GM12878 (cell line): Measurements from ENCODE around the gene UBE2E1. TPM values are rescaled to one million over a fixed set of nuclear protein-coding genes. Genes with fewer than 3 reads are reported as not detected.
A peak's percentile ranks its signal among the peaks of the same experiment; 100 is the strongest.

Experiments used
- ASH2L ChIP-seq: fragments of 300-600, 200-600 bp; sonication (generic); IDR thresholded peaks from 2 replicates; pipeline ENCODE4 v1.6.1; 2017; ENCODE audit warnings: low read depth, mild to moderate bottlenecking, borderline replicate concordance
- BCL11A ChIP-seq: IDR thresholded peaks from 2 replicates; pipeline ENCODE4 v1.6.1; 2011; ENCODE audit warnings: low read depth, low read length
- BRCA1 ChIP-seq: IDR thresholded peaks from 2 replicates; pipeline ENCODE4 v1.6.1; 2011; ENCODE audit warnings: low read depth, low read length, improper control_type of control experiment
- CREM ChIP-seq: IDR thresholded peaks from 2 replicates; pipeline ENCODE4 v1.6.1; 2014; ENCODE audit warnings: antibody characterized with exemption, low read depth
- DPF2 ChIP-seq: fragments of 450-650 bp; IDR thresholded peaks from 2 replicates; pipeline ENCODE4 v1.6.1; 2017; ENCODE audit warnings: mild to moderate bottlenecking
- HDAC6 ChIP-seq: fragments of 200-600 bp; sonication (generic); IDR thresholded peaks from one replicate; pipeline ENCODE4 v1.8.0; 2017; ENCODE audit warnings: antibody characterized with exemption; ENCODE audit not compliant: unreplicated experiment
- IKZF1 ChIP-seq: fragments of 450-650 bp; conservative IDR thresholded peaks from 2 replicates; pipeline ENCODE4 v1.6.1; 2017; ENCODE audit warnings: antibody characterized with exemption, mild to moderate bottlenecking
- IKZF2 ChIP-seq, 2 experiments: fragments of 450-650 bp; IDR thresholded peaks; 2 replicates each; pipeline ENCODE4 v1.6.1; 2017; ENCODE audit warnings: mild to moderate bottlenecking in 2 of 2, moderate library complexity in 2 of 2
- IRF4 ChIP-seq: IDR thresholded peaks from 2 replicates; pipeline ENCODE4 v1.6.1; 2011; ENCODE audit warnings: low read depth, low read length
- JUNB ChIP-seq: IDR thresholded peaks from 2 replicates; pipeline ENCODE4 v1.6.1; 2016; ENCODE audit warnings: antibody characterized with exemption, mild to moderate bottlenecking
- MTA2 ChIP-seq: fragments of 450-650 bp; IDR thresholded peaks from 2 replicates; pipeline ENCODE4 v1.6.1; 2016; ENCODE audit warnings: low read depth, mild to moderate bottlenecking, moderate library complexity
- RB1 ChIP-seq: fragments of 450-650 bp; formaldehyde crosslinking; IDR thresholded peaks from 2 replicates; pipeline ENCODE4 v1.6.1; 2017; ENCODE audit warnings: mild to moderate bottlenecking, borderline replicate concordance
- SIX5 ChIP-seq: IDR thresholded peaks from 2 replicates; pipeline ENCODE4 v1.6.1; 2011; ENCODE audit warnings: mild to moderate bottlenecking, low read depth, low read length, moderate library complexity; ENCODE audit not compliant: severe bottlenecking
- TCF12 ChIP-seq: IDR thresholded peaks from 2 replicates; pipeline ENCODE4 v1.6.1; 2011; ENCODE audit warnings: low read depth, mild to moderate bottlenecking, low read length
- YY1 ChIP-seq: IDR thresholded peaks from 2 replicates; pipeline ENCODE4 v1.6.1; 2011; ENCODE audit warnings: low read depth, mild to moderate bottlenecking, low read length
- ZNF217 ChIP-seq: fragments of 450-650 bp; IDR thresholded peaks from 2 replicates; pipeline ENCODE4 v1.6.1; 2017; ENCODE audit warnings: antibody characterized with exemption, mild to moderate bottlenecking
- polyA plus RNA-seq, 11 experiments: library from polyadenylated mRNA; depleted of rRNA in 4 of 11; unstranded in 6 of 11; stranded (reverse) in 5 of 11; fragments of >200 nt; fragmentation: Nextera tagmentation in 4 of 11; fragmentation: Illumina TruSeq in 1 of 11; extraction: Ambion mirVana in 4 of 11; extraction: Trizol in 1 of 11; gene quantifications; 1 replicate in 1 of 11; 2 replicates in 10 of 11; pipeline versions ENCODE4 v1.2.1 to v1.2.3, GENCODE V29; 2011 to 2016; ENCODE audit warnings: inconsistent platforms in 2 of 11, missing spikeins in 2 of 11, low read depth in 1 of 11
- total RNA-seq, 4 experiments: library from RNA; depleted of rRNA in 3 of 4; stranded (reverse); fragments of >200 nt in 3 of 4; fragmentation: Illumina TruSeq in 1 of 4; extraction: Trizol in 1 of 4; gene quantifications; 2 replicates each; pipeline versions ENCODE4 v1.2.1 to v1.2.3, GENCODE V29; 2013 to 2021
- TF ChIP-seq, protein P1 (sequence below): IDR thresholded peaks from 2 replicates; pipeline ENCODE4 v1.6.1; 2012; ENCODE audit warnings: low read depth, low read length, improper control_type of control experiment
- TF ChIP-seq, protein P2 (sequence below): IDR thresholded peaks from 2 replicates; pipeline ENCODE4 v1.6.1; 2011; ENCODE audit warnings: mild to moderate bottlenecking, low read depth, low read length, moderate library complexity; ENCODE audit not compliant: insufficient replicate concordance
- TF ChIP-seq, protein P3 (sequence below): fragments of 450-650 bp; IDR thresholded peaks from 2 replicates; pipeline ENCODE4 v1.6.1; 2017; ENCODE audit warnings: mild to moderate bottlenecking, moderate library complexity
- TF ChIP-seq, protein P4 (sequence below): fragments of 450-650 bp; conservative IDR thresholded peaks from 2 replicates; pipeline ENCODE4 v1.6.1; 2017; ENCODE audit warnings: mild to moderate bottlenecking, moderate library complexity
- TF ChIP-seq, protein P5 (sequence below): fragments of 150-350 bp; IDR thresholded peaks from 2 replicates; pipeline ENCODE4 v1.6.1; 2014; ENCODE audit warnings: mild to moderate bottlenecking, low read depth, low read length

UBE2E1 gene
- total and polyA plus RNA-seq, 10 of the 15 experiments (the other 5 are each of a cell fraction or from before 2014, with no cell fraction given), result 18.7 to 425 (median 147) TPM

DNA sequence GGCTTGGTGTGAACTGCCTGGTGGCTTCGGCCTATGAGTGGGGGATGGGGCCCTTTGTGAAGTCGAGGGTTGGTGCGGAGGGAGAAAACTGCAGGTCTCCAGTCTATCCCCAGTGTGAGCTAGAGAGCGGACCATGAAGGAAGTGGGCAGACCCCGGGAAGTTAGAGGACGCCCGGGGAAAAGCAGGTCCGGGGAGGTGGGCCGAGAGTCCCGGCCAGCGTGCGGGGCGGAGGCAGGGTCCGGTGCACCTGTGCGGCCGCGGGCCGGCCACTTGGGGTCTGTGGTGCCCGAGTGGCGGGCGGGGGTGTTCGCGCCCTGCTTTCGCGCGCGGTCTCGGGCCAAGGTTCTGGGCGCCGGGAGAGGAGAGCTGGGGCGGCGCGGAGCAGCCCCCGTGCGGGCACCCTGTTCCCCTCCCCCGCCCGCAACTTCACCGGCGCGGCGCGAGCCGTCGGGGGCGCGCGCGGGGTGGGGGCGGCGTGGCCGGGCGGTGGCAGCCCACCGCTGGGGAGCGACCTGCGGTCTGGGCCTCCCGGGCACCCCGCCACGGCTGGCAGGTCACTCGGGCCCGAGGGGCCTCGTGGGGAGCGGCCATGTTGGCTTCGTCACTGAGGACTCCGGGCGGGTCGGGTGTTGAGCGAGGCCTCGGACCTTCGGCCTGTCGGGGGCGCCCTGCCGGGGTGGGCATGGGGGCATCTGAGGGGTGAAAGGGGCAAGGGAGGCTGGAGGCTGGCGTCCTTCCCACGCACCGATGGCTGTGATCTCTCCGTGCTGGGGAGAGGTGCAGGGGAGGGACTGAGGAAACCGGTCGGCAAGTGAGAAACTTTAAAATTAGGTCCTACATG lies 4.8 kb downstream of the UBE2E1 start (continued):
- TF ChIP-seq, protein P1, sequence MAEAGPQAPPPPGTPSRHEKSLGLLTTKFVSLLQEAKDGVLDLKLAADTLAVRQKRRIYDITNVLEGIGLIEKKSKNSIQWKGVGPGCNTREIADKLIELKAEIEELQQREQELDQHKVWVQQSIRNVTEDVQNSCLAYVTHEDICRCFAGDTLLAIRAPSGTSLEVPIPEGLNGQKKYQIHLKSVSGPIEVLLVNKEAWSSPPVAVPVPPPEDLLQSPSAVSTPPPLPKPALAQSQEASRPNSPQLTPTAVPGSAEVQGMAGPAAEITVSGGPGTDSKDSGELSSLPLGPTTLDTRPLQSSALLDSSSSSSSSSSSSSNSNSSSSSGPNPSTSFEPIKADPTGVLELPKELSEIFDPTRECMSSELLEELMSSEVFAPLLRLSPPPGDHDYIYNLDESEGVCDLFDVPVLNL, result no peak
- TF ChIP-seq, protein P2, sequence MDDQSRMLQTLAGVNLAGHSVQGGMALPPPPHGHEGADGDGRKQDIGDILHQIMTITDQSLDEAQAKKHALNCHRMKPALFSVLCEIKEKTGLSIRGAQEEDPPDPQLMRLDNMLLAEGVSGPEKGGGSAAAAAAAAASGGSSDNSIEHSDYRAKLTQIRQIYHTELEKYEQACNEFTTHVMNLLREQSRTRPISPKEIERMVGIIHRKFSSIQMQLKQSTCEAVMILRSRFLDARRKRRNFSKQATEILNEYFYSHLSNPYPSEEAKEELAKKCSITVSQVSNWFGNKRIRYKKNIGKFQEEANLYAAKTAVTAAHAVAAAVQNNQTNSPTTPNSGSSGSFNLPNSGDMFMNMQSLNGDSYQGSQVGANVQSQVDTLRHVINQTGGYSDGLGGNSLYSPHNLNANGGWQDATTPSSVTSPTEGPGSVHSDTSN, result no peak
- no peak; a peak in 1 of 4 replicates for TF ChIP-seq IKZF2 (IDR thresholded peaks at IDR 0.05)
- no peak for TF ChIP-seq BRCA1
- peak; percentile 93 for TF ChIP-seq YY1
- TF ChIP-seq, protein P3, sequence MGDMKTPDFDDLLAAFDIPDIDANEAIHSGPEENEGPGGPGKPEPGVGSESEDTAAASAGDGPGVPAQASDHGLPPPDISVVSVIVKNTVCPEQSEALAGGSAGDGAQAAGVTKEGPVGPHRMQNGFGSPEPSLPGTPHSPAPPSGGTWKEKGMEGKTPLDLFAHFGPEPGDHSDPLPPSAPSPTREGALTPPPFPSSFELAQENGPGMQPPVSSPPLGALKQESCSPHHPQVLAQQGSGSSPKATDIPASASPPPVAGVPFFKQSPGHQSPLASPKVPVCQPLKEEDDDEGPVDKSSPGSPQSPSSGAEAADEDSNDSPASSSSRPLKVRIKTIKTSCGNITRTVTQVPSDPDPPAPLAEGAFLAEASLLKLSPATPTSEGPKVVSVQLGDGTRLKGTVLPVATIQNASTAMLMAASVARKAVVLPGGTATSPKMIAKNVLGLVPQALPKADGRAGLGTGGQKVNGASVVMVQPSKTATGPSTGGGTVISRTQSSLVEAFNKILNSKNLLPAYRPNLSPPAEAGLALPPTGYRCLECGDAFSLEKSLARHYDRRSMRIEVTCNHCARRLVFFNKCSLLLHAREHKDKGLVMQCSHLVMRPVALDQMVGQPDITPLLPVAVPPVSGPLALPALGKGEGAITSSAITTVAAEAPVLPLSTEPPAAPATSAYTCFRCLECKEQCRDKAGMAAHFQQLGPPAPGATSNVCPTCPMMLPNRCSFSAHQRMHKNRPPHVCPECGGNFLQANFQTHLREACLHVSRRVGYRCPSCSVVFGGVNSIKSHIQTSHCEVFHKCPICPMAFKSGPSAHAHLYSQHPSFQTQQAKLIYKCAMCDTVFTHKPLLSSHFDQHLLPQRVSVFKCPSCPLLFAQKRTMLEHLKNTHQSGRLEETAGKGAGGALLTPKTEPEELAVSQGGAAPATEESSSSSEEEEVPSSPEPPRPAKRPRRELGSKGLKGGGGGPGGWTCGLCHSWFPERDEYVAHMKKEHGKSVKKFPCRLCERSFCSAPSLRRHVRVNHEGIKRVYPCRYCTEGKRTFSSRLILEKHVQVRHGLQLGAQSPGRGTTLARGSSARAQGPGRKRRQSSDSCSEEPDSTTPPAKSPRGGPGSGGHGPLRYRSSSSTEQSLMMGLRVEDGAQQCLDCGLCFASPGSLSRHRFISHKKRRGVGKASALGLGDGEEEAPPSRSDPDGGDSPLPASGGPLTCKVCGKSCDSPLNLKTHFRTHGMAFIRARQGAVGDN, result peak; percentile 31
- TF ChIP-seq RB1, result peak; percentile 66; the same call in 1 of the 2 replicates
- TF ChIP-seq, protein P4, sequence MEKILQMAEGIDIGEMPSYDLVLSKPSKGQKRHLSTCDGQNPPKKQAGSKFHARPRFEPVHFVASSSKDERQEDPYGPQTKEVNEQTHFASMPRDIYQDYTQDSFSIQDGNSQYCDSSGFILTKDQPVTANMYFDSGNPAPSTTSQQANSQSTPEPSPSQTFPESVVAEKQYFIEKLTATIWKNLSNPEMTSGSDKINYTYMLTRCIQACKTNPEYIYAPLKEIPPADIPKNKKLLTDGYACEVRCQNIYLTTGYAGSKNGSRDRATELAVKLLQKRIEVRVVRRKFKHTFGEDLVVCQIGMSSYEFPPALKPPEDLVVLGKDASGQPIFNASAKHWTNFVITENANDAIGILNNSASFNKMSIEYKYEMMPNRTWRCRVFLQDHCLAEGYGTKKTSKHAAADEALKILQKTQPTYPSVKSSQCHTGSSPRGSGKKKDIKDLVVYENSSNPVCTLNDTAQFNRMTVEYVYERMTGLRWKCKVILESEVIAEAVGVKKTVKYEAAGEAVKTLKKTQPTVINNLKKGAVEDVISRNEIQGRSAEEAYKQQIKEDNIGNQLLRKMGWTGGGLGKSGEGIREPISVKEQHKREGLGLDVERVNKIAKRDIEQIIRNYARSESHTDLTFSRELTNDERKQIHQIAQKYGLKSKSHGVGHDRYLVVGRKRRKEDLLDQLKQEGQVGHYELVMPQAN, result peak; percentile 85
- TF ChIP-seq CREM, result peak; percentile 5; the same call in 1 of the 2 replicates
- peak; percentile 7; the same call in 1 of the 2 replicates for TF ChIP-seq TCF12
- no peak for TF ChIP-seq HDAC6
- peak; percentile 68; the same call in 1 of the 2 replicates for TF ChIP-seq ASH2L
- 0 out of 2 replicates have a peak, but pooled peaks have one; percentile 40 for TF ChIP-seq MTA2
- TF ChIP-seq ZNF217, result peak; percentile 81; the same call in 1 of the 2 replicates
- TF ChIP-seq DPF2, result peak; percentile 92
- TF ChIP-seq SIX5, result no peak
- no peak for TF ChIP-seq JUNB
- peak; percentile 72 for TF ChIP-seq IKZF1
- no peak for TF ChIP-seq BCL11A
- TF ChIP-seq, protein P5, sequence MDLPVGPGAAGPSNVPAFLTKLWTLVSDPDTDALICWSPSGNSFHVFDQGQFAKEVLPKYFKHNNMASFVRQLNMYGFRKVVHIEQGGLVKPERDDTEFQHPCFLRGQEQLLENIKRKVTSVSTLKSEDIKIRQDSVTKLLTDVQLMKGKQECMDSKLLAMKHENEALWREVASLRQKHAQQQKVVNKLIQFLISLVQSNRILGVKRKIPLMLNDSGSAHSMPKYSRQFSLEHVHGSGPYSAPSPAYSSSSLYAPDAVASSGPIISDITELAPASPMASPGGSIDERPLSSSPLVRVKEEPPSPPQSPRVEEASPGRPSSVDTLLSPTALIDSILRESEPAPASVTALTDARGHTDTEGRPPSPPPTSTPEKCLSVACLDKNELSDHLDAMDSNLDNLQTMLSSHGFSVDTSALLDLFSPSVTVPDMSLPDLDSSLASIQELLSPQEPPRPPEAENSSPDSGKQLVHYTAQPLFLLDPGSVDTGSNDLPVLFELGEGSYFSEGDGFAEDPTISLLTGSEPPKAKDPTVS, result no peak
- TF ChIP-seq IRF4, result no peak
